Ovary (tissue), 3 donors: Measurements from ENCODE around the gene FAM107B.

Experiments used
- POLR2A ChIP-seq: fragments of 450-650 bp; IDR thresholded peaks from one replicate; pipeline ENCODE4 v1.6.1; 2017; ENCODE audit warnings: antibody characterized with exemption, mild to moderate bottlenecking, moderate library complexity
- TF ChIP-seq, protein P1 (sequence below), 3 donors: fragments of 450-650 bp in 2 of 3; fragments of 200-600 bp in 1 of 3; IDR thresholded peaks; one replicate each; pipeline versions ENCODE4 v1.5.1 to v1.8.0; 2016 to 2022; ENCODE audit warnings: antibody characterized with exemption in 3 of 3, mild to moderate bottlenecking in 1 of 3
- donor health status: DM: no; HTN: no; CAD: no.

DNA sequence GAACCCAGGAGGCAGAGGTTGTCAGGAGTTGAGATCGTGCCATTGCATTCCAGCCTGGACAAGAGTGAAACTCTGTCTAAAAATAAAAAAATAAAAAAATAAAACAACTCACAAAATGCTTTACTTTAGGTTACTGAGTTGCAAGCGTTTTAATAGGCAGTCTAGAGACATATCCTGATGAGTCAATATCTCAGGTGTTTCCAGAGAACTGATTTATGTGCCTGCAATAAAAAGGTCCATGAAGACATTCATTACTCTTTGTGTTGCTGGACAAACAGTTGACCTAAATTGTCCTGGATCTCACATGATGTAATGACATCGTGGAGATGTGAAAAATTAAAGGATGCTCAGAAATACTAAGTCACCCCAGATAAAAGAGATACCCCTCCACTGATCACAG lies 31.6 kb upstream of the FAM107B start:
- no peak for TF ChIP-seq POLR2A
- TF ChIP-seq, protein P1, sequence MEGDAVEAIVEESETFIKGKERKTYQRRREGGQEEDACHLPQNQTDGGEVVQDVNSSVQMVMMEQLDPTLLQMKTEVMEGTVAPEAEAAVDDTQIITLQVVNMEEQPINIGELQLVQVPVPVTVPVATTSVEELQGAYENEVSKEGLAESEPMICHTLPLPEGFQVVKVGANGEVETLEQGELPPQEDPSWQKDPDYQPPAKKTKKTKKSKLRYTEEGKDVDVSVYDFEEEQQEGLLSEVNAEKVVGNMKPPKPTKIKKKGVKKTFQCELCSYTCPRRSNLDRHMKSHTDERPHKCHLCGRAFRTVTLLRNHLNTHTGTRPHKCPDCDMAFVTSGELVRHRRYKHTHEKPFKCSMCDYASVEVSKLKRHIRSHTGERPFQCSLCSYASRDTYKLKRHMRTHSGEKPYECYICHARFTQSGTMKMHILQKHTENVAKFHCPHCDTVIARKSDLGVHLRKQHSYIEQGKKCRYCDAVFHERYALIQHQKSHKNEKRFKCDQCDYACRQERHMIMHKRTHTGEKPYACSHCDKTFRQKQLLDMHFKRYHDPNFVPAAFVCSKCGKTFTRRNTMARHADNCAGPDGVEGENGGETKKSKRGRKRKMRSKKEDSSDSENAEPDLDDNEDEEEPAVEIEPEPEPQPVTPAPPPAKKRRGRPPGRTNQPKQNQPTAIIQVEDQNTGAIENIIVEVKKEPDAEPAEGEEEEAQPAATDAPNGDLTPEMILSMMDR (IDR thresholded peaks at IDR 0.05), result no peak
